Activated CD4-positive, alpha-beta memory T cell treated with anti-CD3 and anti-CD28 coated beads for 36 hours (primary cell): ENCODE measurements around the gene ANTKMT. TPM values are rescaled to one million over a fixed set of nuclear protein-coding genes. Genes with fewer than 3 reads are reported as not detected.

Experiments used
- CTCF ChIA-PET: fragments of 350-600 bp; sonication (Branson Sonifier 250); formaldehyde crosslinking; loops from one replicate; lab custom pipeline; 2021; ENCODE audit warnings: antibody characterized with exemption, inconsistent platforms; lab: Charles Lee
- POLR2A ChIA-PET: fragments of 350-600 bp; sonication (Branson Sonifier 250); formaldehyde crosslinking; loops from one replicate; lab custom pipeline; 2021; ENCODE audit warnings: antibody characterized with exemption; lab: Charles Lee
- DNase-seq: peaks from one replicate; pipeline ENCODE4 v3.0.0-alpha.2; 2020
- H3K27ac Mint-ChIP-seq: one replicate; pipeline ENCODE4 v1.8.0; 2021; ENCODE audit warnings: mixed read lengths
- H3K27me3 Mint-ChIP-seq: one replicate; pipeline ENCODE4 v1.8.0; 2021; ENCODE audit warnings: mixed read lengths
- H3K36me3 Mint-ChIP-seq: one replicate; pipeline ENCODE4 v1.8.0; 2021; ENCODE audit warnings: mixed read lengths
- H3K4me1 Mint-ChIP-seq: one replicate; pipeline ENCODE4 v1.8.0; 2021; ENCODE audit warnings: low read depth, mixed read lengths
- H3K4me3 Mint-ChIP-seq: one replicate; pipeline ENCODE4 v1.8.0; 2021; ENCODE audit warnings: mild to moderate bottlenecking, mixed read lengths
- H3K9me3 Mint-ChIP-seq: one replicate; pipeline ENCODE4 v1.8.0; 2021; ENCODE audit warnings: mixed read lengths
- intact Hi-C: fragments of 100-400 bp; cut with micrococcal nuclease; formaldehyde crosslinking; loops from one replicate; pipeline ENCODE4 v1.15.1; 2023
- total RNA-seq, 2 experiments: library from RNA; stranded (reverse); gene quantifications; one replicate each; pipeline ENCODE4 v1.2.3, GENCODE V29; 2021

Gene ANTKMT
- total RNA-seq, 2 experiments from 2014 or later: 31.2 to 34.9 TPM

GRCh38 chr16:677316-678190 is 43.4 kb upstream of the ANTKMT start:
- ChIA-PET POLR2A (no interaction called here), CTCF (no interaction called here)
- Mint-ChIP-seq H3K27ac (no peak overlapping the region), H3K9me3 (no peaks in the 10 kb centered on the region), H3K27me3 (no peaks in the 10 kb centered on the region), H3K4me1 (peaks cover 31% of the 10 kb centered on the region), H3K4me3 (no peak overlapping the region), H3K36me3 (peaks cover 16% of the 10 kb centered on the region)
- no peak for DNase-seq
- intact Hi-C loops: no loop called here

- intact Hi-C loops: no loop called here
- POLR2A ChIA-PET: no interaction called here
- CTCF ChIA-PET: no interaction called here
Measured at GRCh38 chr16:678209-678857, 42.6 kb upstream of the ANTKMT start.

GRCh38 chr16:678858-679813 is 41.8 kb upstream of the ANTKMT start:
- H3K27me3 Mint-ChIP-seq: no peaks in the 10 kb centered on the region
- peak overlapping the region; percentile 57 for H3K27ac Mint-ChIP-seq
- no peaks in the 10 kb centered on the region for H3K9me3 Mint-ChIP-seq

More at GRCh38 chr16:678209-678857, 42.6 kb upstream of the ANTKMT start:
- peaks cover 37% of the 10 kb centered on the region for H3K4me1 Mint-ChIP-seq
- no peaks in the 10 kb centered on the region for H3K27me3 Mint-ChIP-seq
- no peak for DNase-seq
- H3K4me3 Mint-ChIP-seq: no peak overlapping the region
- no peaks in the 10 kb centered on the region for H3K9me3 Mint-ChIP-seq
- H3K36me3 Mint-ChIP-seq: peaks cover 15% of the 10 kb centered on the region
- H3K27ac Mint-ChIP-seq: no peak overlapping the region

GRCh38 chr16:679814-680624 is 40.9 kb upstream of the ANTKMT start, which contains the start of gene STUB1:
Gene STUB1, plus strand, starts transcription at chr16:680410. Its CDS starts 116 bp downstream, at chr16:680526.
- intact Hi-C loops: loop anchor here (5.0 kb wide), 1 partner anchor 93 kb away; no protein-coding TSS in a partner anchor
- peaks cover 39% of the 10 kb centered on the region for H3K4me1 Mint-ChIP-seq
- ChIA-PET CTCF (interaction anchor here (0.5 to 1.6 kb wide), 5 partner anchors 12 to 323 kb away, joined by 3 to 6 read pairs (median 4); partner anchors contain the start of gene RHOT2), POLR2A (interaction anchor here (0.8 to 2.2 kb wide), 5 partner anchors 10 to 49 kb away, joined by 3 to 12 read pairs (median 5); partner anchors contain the start of gene WDR24)
- H3K27me3 Mint-ChIP-seq: no peaks in the 10 kb centered on the region
- H3K36me3 Mint-ChIP-seq: peaks cover 17% of the 10 kb centered on the region
- peak within 1 kb of the TSS; percentile 82 for H3K4me3 Mint-ChIP-seq
- DNase-seq: peak; percentile 94
- no peaks in the 10 kb centered on the region for H3K9me3 Mint-ChIP-seq
- peak within 1 kb of the TSS; percentile 87 for H3K27ac Mint-ChIP-seq

More at GRCh38 chr16:678858-679813, 41.8 kb upstream of the ANTKMT start:
- intact Hi-C loops: no loop called here
- Mint-ChIP-seq H3K4me1 (peaks cover 37% of the 10 kb centered on the region), H3K4me3 (peak overlapping the region; percentile 68), H3K36me3 (peaks cover 16% of the 10 kb centered on the region)
- DNase-seq: peak; percentile 65
- ChIA-PET POLR2A (interaction anchor here (1.7 to 2.2 kb wide), 2 partner anchors 16 to 31 kb away, joined by 5 to 8 read pairs; no protein-coding TSS in a partner anchor), CTCF (interaction anchor here (1.1 kb wide), 1 partner anchor 37 kb away, joined by 3 read pairs; no protein-coding TSS in a partner anchor)

- intact Hi-C loops: loop anchor here (5.0 kb wide), 1 partner anchor 93 kb away; no protein-coding TSS in a partner anchor
- no peak for DNase-seq
- Mint-ChIP-seq H3K36me3 (peaks cover 17% of the 10 kb centered on the region), H3K27me3 (no peaks in the 10 kb centered on the region), H3K4me3 (peak overlapping the region; percentile 82), H3K4me1 (peaks cover 35% of the 10 kb centered on the region), H3K27ac (no peak overlapping the region), H3K9me3 (no peaks in the 10 kb centered on the region)
- ChIA-PET CTCF (interaction anchor here (0.5 to 1.6 kb wide), 6 partner anchors 13 to 323 kb away, joined by 3 to 6 read pairs (median 4); partner anchors contain the start of gene RHOT2), POLR2A (interaction anchor here (0.8 to 2.2 kb wide), 5 partner anchors 9 to 48 kb away, joined by 3 to 12 read pairs (median 5); partner anchors contain the start of gene WDR24)
Measured at GRCh38 chr16:680625-680945, 40.4 kb upstream of the ANTKMT start.

GRCh38 chr16:680967-681745 is 39.8 kb upstream of the ANTKMT start:
- Mint-ChIP-seq H3K9me3 (no peaks in the 10 kb centered on the region), H3K27ac (peak overlapping the region; percentile 51), H3K4me3 (peak overlapping the region; percentile 82), H3K36me3 (peaks cover 19% of the 10 kb centered on the region), H3K27me3 (no peaks in the 10 kb centered on the region), H3K4me1 (peaks cover 38% of the 10 kb centered on the region)
- CTCF ChIA-PET: interaction anchor here (0.5 to 1.6 kb wide), 6 partner anchors 13 to 322 kb away, joined by 3 to 6 read pairs (median 4); partner anchors contain the start of gene RHOT2
- peak; percentile 46 for DNase-seq
- POLR2A ChIA-PET: interaction anchor here (0.7 to 2.2 kb wide), 6 partner anchors 9 to 47 kb away, joined by 3 to 12 read pairs (median 4); partner anchors contain the start of gene WDR24
- intact Hi-C loops: loop anchor here (5.0 kb wide), 1 partner anchor 94 kb away; no protein-coding TSS in a partner anchor

GRCh38 chr16:681746-682427 is 39.1 kb upstream of the ANTKMT start:
- peak overlapping the region; percentile 51 for H3K27ac Mint-ChIP-seq
- intact Hi-C loops: loop anchor here (5.0 kb wide), 1 partner anchor 95 kb away; no protein-coding TSS in a partner anchor
- ChIA-PET POLR2A (interaction anchor here (0.7 to 1.8 kb wide), 2 partner anchors 8 to 13 kb away, joined by 3 to 12 read pairs; partner anchors contain the start of gene WDR24), CTCF (interaction anchor here (0.6 to 1.6 kb wide), 4 partner anchors 30 to 102 kb away, joined by 3 to 4 read pairs (median 4); no protein-coding TSS in a partner anchor)
- no peaks in the 10 kb centered on the region for H3K27me3 Mint-ChIP-seq
- H3K36me3 Mint-ChIP-seq: peaks cover 19% of the 10 kb centered on the region
- H3K4me3 Mint-ChIP-seq: peak overlapping the region; percentile 82
- no peak for DNase-seq
- H3K9me3 Mint-ChIP-seq: no peaks in the 10 kb centered on the region
- peaks cover 35% of the 10 kb centered on the region for H3K4me1 Mint-ChIP-seq

GRCh38 chr16:682493-683395 is 38.2 kb upstream of the ANTKMT start:
- Mint-ChIP-seq H3K9me3 (no peaks in the 10 kb centered on the region), H3K4me3 (peak overlapping the region; percentile 82), H3K4me1 (peaks cover 33% of the 10 kb centered on the region), H3K36me3 (peaks cover 21% of the 10 kb centered on the region), H3K27ac (peak overlapping the region; percentile 64), H3K27me3 (no peaks in the 10 kb centered on the region)
- CTCF ChIA-PET: interaction anchor here (0.6 kb wide), 1 partner anchor 42 kb away, joined by 3 read pairs; no protein-coding TSS in a partner anchor
- POLR2A ChIA-PET: no interaction called here
- intact Hi-C loops: loop anchor here (5.0 kb wide), 1 partner anchor 95 kb away; no protein-coding TSS in a partner anchor
- no peak for DNase-seq
